Measurements from ENCODE around the gene RPL27. TPM values are rescaled to one million over a fixed set of nuclear protein-coding genes. Genes with fewer than 3 reads are reported as not detected.

RPL27 gene
- total RNA-seq, 1 donor: 1,254 TPM

DNA sequence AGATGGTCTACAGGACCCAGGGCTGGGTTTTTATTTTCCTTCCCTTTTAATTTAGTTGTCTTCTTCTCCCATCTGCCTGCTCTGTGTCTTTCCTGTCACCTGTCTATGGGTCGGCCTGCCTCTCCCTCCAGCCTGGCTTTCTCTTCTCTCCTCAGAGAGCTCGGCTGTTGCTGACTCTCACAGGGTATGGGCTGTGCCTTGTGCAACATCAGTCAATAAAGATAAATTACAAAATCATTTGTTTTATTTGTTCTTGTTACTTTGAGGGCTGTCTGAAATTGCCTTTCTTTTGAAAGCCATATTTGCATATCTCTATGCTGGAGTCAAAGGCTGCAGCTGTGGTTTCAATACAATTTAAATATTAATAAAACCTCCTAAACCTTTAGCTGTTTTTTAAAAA is 42.4 kb downstream of the RPL27 start:
- no peak for DNase-seq (ENCODE audit: low read depth)
- H3K4me3 ChIP-seq (ENCODE audit: low read depth, low read length): no peak overlapping the region
- TF ChIP-seq CTCF (IDR thresholded peaks at IDR 0.05; ENCODE audit: insufficient read depth, low read depth, low read length): no peak

DNA sequence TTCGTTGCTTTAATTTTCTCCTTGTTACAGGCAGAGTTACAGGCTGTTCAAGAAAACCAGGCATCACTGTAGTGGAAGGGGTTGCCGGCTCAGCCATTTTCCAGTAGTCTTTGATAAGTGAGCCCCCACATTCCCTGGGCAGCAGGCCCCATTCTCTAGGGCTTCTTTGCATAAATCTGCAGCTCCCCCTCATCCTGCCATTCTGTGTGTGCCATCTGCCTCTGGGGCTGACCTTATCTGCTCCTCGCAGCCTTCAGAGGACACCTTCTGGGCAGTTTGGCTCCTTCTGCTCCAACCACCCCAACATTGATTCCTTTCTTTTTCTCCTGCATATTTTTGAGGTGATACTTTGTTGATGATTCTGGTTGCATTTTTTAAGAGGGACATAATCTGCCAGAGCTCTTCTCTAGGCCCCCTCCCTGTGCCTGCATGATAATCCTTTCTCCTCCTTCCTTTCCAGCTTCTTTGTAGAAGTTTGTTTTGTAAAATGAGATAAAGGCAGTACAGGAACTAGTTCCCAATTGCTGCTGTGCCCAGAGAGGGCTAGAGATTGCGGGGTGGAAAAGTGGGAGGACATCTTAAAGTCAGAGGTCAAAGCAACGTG is 43.9 kb downstream of the RPL27 start:
- H3K4me3 ChIP-seq (ENCODE audit: low read depth, low read length): no peak overlapping the region
- DNase-seq (ENCODE audit: low read depth): no peak
- no peak for TF ChIP-seq CTCF (IDR thresholded peaks at IDR 0.05; ENCODE audit: insufficient read depth, low read depth, low read length)

DNA sequence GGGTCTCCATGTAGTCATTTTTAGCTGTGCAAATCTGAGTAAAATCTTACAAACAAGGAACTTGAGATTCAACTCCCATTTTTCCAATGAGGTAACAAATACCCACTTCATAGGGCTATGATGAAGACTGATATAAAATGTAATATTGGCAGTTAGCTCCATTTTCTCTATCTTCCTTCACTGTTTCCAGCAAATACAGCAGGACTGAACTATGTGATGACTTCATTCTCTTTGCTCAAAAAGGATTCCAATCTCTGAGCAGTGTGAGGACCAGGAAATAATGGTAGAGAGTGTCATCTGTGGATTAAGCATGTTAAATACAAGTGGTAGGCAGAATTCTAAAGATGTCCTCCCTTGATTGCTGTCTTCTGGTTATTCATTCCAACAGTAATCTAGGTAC is 45.1 kb downstream of the RPL27 start:
- no peak for TF ChIP-seq CTCF (IDR thresholded peaks at IDR 0.05; ENCODE audit: insufficient read depth, low read depth, low read length)
- no peak for DNase-seq (ENCODE audit: low read depth)

DNA sequence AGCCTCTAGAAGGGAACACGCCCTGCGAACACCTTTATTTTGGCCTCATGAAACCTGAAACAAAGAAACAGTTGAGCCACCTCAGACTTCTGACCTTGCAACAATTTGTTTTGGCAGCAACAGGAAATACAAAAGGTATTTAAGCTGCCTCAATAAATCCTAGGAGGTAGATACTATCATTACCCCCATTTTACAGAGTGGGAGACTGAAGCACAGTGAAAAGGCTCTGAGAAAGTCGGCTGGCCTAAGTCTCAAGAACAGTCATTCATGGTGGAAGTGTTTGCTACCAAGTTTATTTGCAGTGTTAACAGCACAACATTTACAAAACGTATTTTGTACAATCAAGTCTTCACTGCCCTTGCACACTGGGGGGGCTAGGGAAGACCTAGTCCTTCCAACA is 45.8 kb downstream of the RPL27 start:
- no peak for TF ChIP-seq CTCF (IDR thresholded peaks at IDR 0.05; ENCODE audit: insufficient read depth, low read depth, low read length)
- DNase-seq (ENCODE audit: low read depth): no peak

More for the DNA sequence above, 45.1 kb downstream of the RPL27 start:
- H3K4me3 ChIP-seq (ENCODE audit: low read depth, low read length): no peak overlapping the region

DNA sequence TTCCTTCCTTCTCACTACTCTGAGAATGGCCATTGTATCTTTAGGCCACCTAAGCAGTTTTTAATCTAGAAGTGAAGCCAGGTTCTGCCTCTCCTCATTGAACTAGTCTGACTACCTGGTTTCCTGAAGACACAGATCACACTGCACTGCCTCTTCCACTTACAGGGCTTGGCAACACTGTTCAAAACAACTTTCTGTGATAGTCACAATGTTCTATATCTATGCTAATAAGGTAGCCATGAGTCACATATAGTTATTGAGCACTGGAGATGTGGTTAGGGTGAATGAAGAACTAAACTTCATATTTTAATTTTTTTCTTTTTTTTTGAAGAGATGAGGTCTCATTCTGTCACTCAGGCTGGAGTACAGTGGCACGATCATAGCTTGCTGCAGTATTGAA is 53.8 kb downstream of the RPL27 start:
- no peak for TF ChIP-seq CTCF (IDR thresholded peaks at IDR 0.05; ENCODE audit: insufficient read depth, low read depth, low read length)
- no peak for DNase-seq (ENCODE audit: low read depth)
- H3K4me3 ChIP-seq (ENCODE audit: low read depth, low read length): no peak overlapping the region

More for the DNA sequence above, 45.8 kb downstream of the RPL27 start:
- no peak overlapping the region for H3K4me3 ChIP-seq (ENCODE audit: low read depth, low read length)

Small RNA genes within 50 kb of the gene (small RNA-seq; reads per million reads assigned to genes)
- gene AARSD1: not detected

Other genes with a start within 250 kb of the RPL27 start
- gene RAMP2, start 237.2 kb upstream of the RPL27 start, total RNA-seq: not detected in 2 replicates
- 52.2 and 53.1 TPM in 2 replicates for gene VPS25, start 225.0 kb upstream of the RPL27 start, total RNA-seq
- gene WNK4, start 217.8 kb upstream of the RPL27 start, total RNA-seq: 1.3 and 3.9 TPM in 2 replicates
- gene COA3, start 199.7 kb upstream of the RPL27 start, total RNA-seq: 52.2 and 66.4 TPM in 2 replicates
- 0.32 TPM in 1 of 2 replicates, not detected in the other for gene CNTD1, start 199.6 kb upstream of the RPL27 start, total RNA-seq
- 70.2 and 90.2 TPM in 2 replicates for gene BECN1, start 174.1 kb upstream of the RPL27 start, total RNA-seq
- 102 and 130 TPM in 2 replicates for gene PSME3, start 165.0 kb upstream of the RPL27 start, total RNA-seq
- gene AOC2, start 153.8 kb upstream of the RPL27 start, total RNA-seq: 0.43 and 0.64 TPM in 2 replicates
- under 0.01 and 0.32 TPM in 2 replicates for gene AOC3, start 147.2 kb upstream of the RPL27 start, total RNA-seq
- gene G6PC1, start 97.6 kb upstream of the RPL27 start, total RNA-seq: not detected in 2 replicates
- 16.0 and 16.8 TPM in 2 replicates for gene AARSD1, start 34.0 kb upstream of the RPL27 start, total RNA-seq
- 1.3 TPM in 2 replicates for gene PTGES3L, start 18.3 kb upstream of the RPL27 start, total RNA-seq
- gene RUNDC1, start 17.9 kb upstream of the RPL27 start, total RNA-seq: 9.3 and 11.2 TPM in 2 replicates
- gene IFI35, start 8.4 kb downstream of the RPL27 start, total RNA-seq: 31.5 and 34.5 TPM in 2 replicates
- 207 and 320 TPM in 2 replicates for gene VAT1, start 24.0 kb downstream of the RPL27 start, total RNA-seq
- 0.97 and 1.3 TPM in 2 replicates for gene RND2, start 26.8 kb downstream of the RPL27 start, total RNA-seq
- 11.9 and 16.8 TPM in 2 replicates for gene BRCA1, start 126.9 kb downstream of the RPL27 start, total RNA-seq
- 79.9 and 135 TPM in 2 replicates for gene NBR1, start 172.8 kb downstream of the RPL27 start, total RNA-seq
- 11.0 and 11.7 TPM in 2 replicates for gene TMEM106A, start 213.5 kb downstream of the RPL27 start, total RNA-seq
- not detected in 2 replicates for gene CCDC200, start 230.2 kb downstream of the RPL27 start, total RNA-seq
- not detected in 2 replicates for gene RNU2-1, start 235.6 kb downstream of the RPL27 start, total RNA-seq

All from fibroblast of villous mesenchyme (primary cell).